Caco-2 (cell line): ENCODE results near the gene LONP2. TPM values are rescaled to one million over a fixed set of nuclear protein-coding genes. Genes with fewer than 3 reads are reported as not detected.

Experiments used
- Bru-seq: library from RNA; stranded (reverse); fragments of 400-500 nt; gene quantifications from one replicate; lab custom pipeline; 2021; lab: Mats Ljungman, UMichigan
- BruChase-seq, 2 experiments: library from RNA; stranded (reverse); fragments of 400-500 nt; gene quantifications; one replicate each; lab custom pipeline; 2021; lab: Mats Ljungman, UMichigan
- BruUV-seq: library from RNA; stranded (reverse); fragments of 400-500 nt; replicated peaks from 2 replicates; lab custom pipeline; 2021; lab: Mats Ljungman, UMichigan
- CTCF ChIA-PET: fragments of 300-600 bp; sonication (Branson Sonifier 250); formaldehyde crosslinking; loops from one replicate; lab custom pipeline; 2022; ENCODE audit warnings: antibody characterized with exemption; lab: Charles Lee
- POLR2A ChIA-PET: fragments of 300-600 bp; sonication (Branson Sonifier 250); formaldehyde crosslinking; loops from one replicate; lab custom pipeline; 2022; ENCODE audit warnings: antibody characterized with exemption; lab: Charles Lee
- DNase-seq, 2 experiments: peaks; one replicate each; pipeline versions ENCODE4 v3.0.0 to v3.0.0-alpha.2; 2020 to 2022
- H3K27me3 ChIP-seq: replicated peaks from 2 replicates; pipeline ENCODE4 v1.6.0; 2011; ENCODE audit warnings: low read length; ENCODE audit not compliant: control insufficient read depth, insufficient read depth
- H3K36me3 ChIP-seq: 2 replicates; pipeline ENCODE4 v1.5.1; 2011; ENCODE audit warnings: low read length; ENCODE audit not compliant: control insufficient read depth, insufficient read depth
- H3K4me1 ChIP-seq: fragments of 250-450 bp; sonication (Bioruptor Pico); 2 replicates; pipeline ENCODE4 v1.5.1; 2020; ENCODE audit warnings: mild to moderate bottlenecking
- H3K4me3 ChIP-seq: 2 replicates; pipeline ENCODE4 v1.5.1; 2011; ENCODE audit warnings: low read depth, mild to moderate bottlenecking, control low read depth, low read length
- H3K9me3 ChIP-seq: fragments of 250-450 bp; sonication (Bioruptor Pico); 2 replicates; pipeline ENCODE4 v1.5.1; 2020; ENCODE audit warnings: mild to moderate bottlenecking, moderate library complexity
- H3K27ac Mint-ChIP-seq: one replicate; pipeline ENCODE4 v1.8.0; 2022; ENCODE audit warnings: mixed read lengths; ENCODE audit not compliant: unreplicated experiment
- H3K27me3 Mint-ChIP-seq: one replicate; pipeline ENCODE4 v1.8.0; 2022; ENCODE audit warnings: mixed read lengths; ENCODE audit not compliant: insufficient read depth, unreplicated experiment
- H3K36me3 Mint-ChIP-seq: one replicate; pipeline ENCODE4 v1.8.0; 2022; ENCODE audit warnings: mild to moderate bottlenecking, mixed read lengths; ENCODE audit not compliant: insufficient read depth, unreplicated experiment
- H3K4me1 Mint-ChIP-seq: one replicate; pipeline ENCODE4 v1.8.0; 2022; ENCODE audit warnings: low read depth, mixed read lengths; ENCODE audit not compliant: unreplicated experiment
- H3K4me3 Mint-ChIP-seq: one replicate; pipeline ENCODE4 v1.8.0; 2022; ENCODE audit warnings: mild to moderate bottlenecking, moderate library complexity, mixed read lengths; ENCODE audit not compliant: unreplicated experiment
- H3K9me3 Mint-ChIP-seq: one replicate; pipeline ENCODE4 v1.8.0; 2022; ENCODE audit warnings: mixed read lengths; ENCODE audit not compliant: unreplicated experiment
- intact Hi-C: fragments of 100-400 bp; cut with micrococcal nuclease; formaldehyde crosslinking; loops from one replicate; pipeline ENCODE4 v1.10.0; 2022; ENCODE audit not compliant: unreplicated experiment
- long read RNA-seq: library from polyadenylated mRNA; stranded (forward); transcript quantifications from one replicate; pipeline ENCODE4 v2.0.0, GENCODE V29; 2022
- total RNA-seq: library from RNA; stranded (reverse); gene quantifications from 2 replicates; pipeline ENCODE4 v1.2.3, GENCODE V29; 2022
- TF ChIP-seq, protein P1 (sequence below), 2 experiments: fragments of 200-600 bp in 1 of 2; IDR thresholded peaks; 1 replicate in 1 of 2; 2 replicates in 1 of 2; pipeline versions ENCODE4 v1.5.1 to v1.8.0; 2011 to 2022; ENCODE audit warnings: antibody characterized with exemption in 1 of 2, control low read depth in 1 of 2, inconsistent platforms in 1 of 2, low read depth in 1 of 2, low read length in 1 of 2, mild to moderate bottlenecking in 1 of 2, moderate library complexity in 1 of 2; ENCODE audit not compliant: insufficient read depth in 1 of 2, severe bottlenecking in 1 of 2, unreplicated experiment in 1 of 2

The LONP2 gene, protein sequence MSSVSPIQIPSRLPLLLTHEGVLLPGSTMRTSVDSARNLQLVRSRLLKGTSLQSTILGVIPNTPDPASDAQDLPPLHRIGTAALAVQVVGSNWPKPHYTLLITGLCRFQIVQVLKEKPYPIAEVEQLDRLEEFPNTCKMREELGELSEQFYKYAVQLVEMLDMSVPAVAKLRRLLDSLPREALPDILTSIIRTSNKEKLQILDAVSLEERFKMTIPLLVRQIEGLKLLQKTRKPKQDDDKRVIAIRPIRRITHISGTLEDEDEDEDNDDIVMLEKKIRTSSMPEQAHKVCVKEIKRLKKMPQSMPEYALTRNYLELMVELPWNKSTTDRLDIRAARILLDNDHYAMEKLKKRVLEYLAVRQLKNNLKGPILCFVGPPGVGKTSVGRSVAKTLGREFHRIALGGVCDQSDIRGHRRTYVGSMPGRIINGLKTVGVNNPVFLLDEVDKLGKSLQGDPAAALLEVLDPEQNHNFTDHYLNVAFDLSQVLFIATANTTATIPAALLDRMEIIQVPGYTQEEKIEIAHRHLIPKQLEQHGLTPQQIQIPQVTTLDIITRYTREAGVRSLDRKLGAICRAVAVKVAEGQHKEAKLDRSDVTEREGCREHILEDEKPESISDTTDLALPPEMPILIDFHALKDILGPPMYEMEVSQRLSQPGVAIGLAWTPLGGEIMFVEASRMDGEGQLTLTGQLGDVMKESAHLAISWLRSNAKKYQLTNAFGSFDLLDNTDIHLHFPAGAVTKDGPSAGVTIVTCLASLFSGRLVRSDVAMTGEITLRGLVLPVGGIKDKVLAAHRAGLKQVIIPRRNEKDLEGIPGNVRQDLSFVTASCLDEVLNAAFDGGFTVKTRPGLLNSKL
- total RNA-seq (32.1 and 32.6 TPM in 2 replicates), Bru-seq, nascent RNA (percentile 76 among the genes with signal in this experiment), BruChase-seq, experiment 1, labeled RNA remaining after a 2-hour chase (percentile 71 among the genes with signal in this experiment), BruChase-seq, experiment 2, labeled RNA remaining after a 6-hour chase (percentile 78 among the genes with signal in this experiment)
- long read RNA-seq, full-length matches to known transcripts = 47 of 72 reads
- long read RNA-seq, partial matches to known transcripts = 15 of 72 reads
- long read RNA-seq, other reads (novel, unspliced or antisense) = 10 of 72 reads

DNA sequence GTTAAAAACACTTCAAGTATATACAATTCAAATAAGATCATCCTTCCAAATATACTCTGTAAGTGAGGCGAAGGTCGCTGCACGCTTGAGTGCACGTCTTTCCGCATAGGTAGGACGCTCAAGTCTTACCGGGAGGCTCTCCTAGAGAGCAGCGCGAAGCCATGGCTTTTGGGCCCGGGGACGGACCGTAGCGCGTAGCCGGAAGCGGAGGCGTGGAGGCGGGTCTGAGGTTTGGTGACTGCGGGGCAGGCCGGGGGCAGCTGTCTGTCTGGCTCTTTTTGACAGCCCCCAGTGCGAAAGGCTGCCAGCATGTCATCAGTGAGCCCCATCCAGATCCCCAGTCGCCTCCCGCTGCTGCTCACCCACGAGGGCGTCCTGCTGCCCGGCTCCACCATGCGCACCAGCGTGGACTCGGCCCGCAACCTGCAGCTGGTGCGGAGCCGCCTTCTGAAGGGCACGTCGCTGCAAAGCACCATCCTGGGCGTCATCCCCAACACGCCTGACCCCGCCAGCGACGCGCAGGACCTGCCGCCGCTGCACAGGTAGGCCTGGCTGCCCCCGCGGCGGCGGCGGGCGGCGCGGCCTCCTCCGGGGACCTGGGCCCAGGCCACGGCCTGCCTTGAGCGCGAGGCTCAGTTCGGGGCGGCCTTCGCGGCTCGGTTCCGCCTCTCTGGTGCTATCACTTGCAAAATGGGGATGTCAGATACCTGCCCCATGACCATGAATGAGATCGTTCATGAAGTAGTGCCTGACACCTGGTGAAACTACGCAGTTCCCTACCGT lies at the start of gene LONP2:
LONP2 (plus strand) TSS at position 221 of the 783 bp plus-strand sequence; CDS start at position 310, 89 bp downstream.
- H3K36me3 ChIP-seq = peaks cover 2% of the 10 kb centered on the region; the same call in 1 of the 2 replicates
- no TSS peak for BruUV-seq
- TF ChIP-seq, protein P1, sequence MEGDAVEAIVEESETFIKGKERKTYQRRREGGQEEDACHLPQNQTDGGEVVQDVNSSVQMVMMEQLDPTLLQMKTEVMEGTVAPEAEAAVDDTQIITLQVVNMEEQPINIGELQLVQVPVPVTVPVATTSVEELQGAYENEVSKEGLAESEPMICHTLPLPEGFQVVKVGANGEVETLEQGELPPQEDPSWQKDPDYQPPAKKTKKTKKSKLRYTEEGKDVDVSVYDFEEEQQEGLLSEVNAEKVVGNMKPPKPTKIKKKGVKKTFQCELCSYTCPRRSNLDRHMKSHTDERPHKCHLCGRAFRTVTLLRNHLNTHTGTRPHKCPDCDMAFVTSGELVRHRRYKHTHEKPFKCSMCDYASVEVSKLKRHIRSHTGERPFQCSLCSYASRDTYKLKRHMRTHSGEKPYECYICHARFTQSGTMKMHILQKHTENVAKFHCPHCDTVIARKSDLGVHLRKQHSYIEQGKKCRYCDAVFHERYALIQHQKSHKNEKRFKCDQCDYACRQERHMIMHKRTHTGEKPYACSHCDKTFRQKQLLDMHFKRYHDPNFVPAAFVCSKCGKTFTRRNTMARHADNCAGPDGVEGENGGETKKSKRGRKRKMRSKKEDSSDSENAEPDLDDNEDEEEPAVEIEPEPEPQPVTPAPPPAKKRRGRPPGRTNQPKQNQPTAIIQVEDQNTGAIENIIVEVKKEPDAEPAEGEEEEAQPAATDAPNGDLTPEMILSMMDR (IDR thresholded peaks at IDR 0.05; ENCODE audit: insufficient read depth in 1 of 2, low read depth in 1 of 2, low read length in 1 of 2, severe bottlenecking in 1 of 2, unreplicated experiment in 1 of 2) = no peak
- H3K27me3 Mint-ChIP-seq = no peaks in the 10 kb centered on the region
- peak; percentile 90 to 93 for DNase-seq
- no peaks in the 10 kb centered on the region for H3K9me3 ChIP-seq
- H3K9me3 Mint-ChIP-seq = no peaks in the 10 kb centered on the region
- peak within 1 kb of the TSS; percentile 83 for H3K4me3 Mint-ChIP-seq
- H3K27me3 ChIP-seq = no peaks in the 10 kb centered on the region
- POLR2A ChIA-PET = interaction anchor here (0.5 kb wide), 1 partner anchor 29 kb away, joined by 3 read pairs; no protein-coding TSS in a partner anchor
- H3K27ac Mint-ChIP-seq = peak within 1 kb of the TSS; percentile 81
- intact Hi-C loops = no loop called here
- peaks cover 7% of the 10 kb centered on the region; the same call in 1 of the 2 replicates for H3K4me1 ChIP-seq
- H3K36me3 Mint-ChIP-seq = no peaks in the 10 kb centered on the region
- peak within 1 kb of the TSS; percentile 99 for H3K4me3 ChIP-seq
- no peaks in the 10 kb centered on the region for H3K4me1 Mint-ChIP-seq
- CTCF ChIA-PET = no interaction called here

DNA sequence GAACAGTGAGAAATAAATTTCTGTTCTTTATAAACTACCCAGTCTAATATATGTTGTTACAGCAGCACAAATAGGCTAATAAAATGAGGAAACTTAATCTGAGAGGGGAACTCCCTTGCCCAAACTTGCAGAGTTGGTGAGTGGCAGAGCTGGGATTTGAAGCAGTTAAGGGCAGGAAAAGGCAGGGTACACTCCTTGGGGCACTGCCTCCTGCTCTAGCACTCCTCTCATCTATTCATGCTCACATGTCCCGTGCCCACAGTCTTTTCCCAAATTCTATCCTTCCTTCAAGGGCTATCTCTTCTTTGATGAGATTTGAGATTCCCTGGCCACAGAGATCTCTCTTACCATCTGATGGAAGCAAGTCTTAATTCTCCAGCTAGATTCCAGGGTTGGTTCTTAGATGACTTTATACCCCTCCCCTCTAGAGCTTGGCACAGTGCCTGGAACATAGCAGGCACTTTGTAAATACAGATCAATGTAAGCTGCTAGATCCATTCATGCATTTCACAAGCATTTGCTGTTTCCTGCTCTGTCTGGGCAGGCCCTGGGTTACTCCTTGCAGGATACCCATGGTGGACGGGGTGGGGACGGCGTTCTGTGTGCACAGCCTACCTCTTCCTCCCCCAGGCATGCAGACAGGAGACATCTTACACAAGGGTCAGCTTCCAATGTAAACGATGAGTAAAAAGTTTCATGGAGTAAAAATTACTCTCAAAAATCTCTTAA lies 49.1 kb upstream of the LONP2 start:
- intact Hi-C loops = no loop called here
- POLR2A ChIA-PET = no interaction called here

More for the DNA sequence above, 49.1 kb upstream of the LONP2 start:
- no peaks in the 10 kb centered on the region for H3K4me1 Mint-ChIP-seq
- Histone ChIP-seq H3K9me3 (no peaks in the 10 kb centered on the region), H3K4me3 (no peak overlapping the region), H3K27me3 (no peaks in the 10 kb centered on the region), H3K4me1 (no peaks in the 10 kb centered on the region), H3K36me3 (no peaks in the 10 kb centered on the region)
- CTCF ChIA-PET = no interaction called here
- no peak overlapping the region for H3K27ac Mint-ChIP-seq
- BruUV-seq = no TSS peak
- TF ChIP-seq, protein P1 (IDR thresholded peaks at IDR 0.05; ENCODE audit: insufficient read depth in 1 of 2, low read depth in 1 of 2, low read length in 1 of 2, severe bottlenecking in 1 of 2, unreplicated experiment in 1 of 2) = no peak
- H3K9me3 Mint-ChIP-seq = no peaks in the 10 kb centered on the region
- H3K27me3 Mint-ChIP-seq = no peaks in the 10 kb centered on the region
- no peaks in the 10 kb centered on the region for H3K36me3 Mint-ChIP-seq
- no peak overlapping the region for H3K4me3 Mint-ChIP-seq
- DNase-seq = no peak
